Measurements from ENCODE around the gene GLIS1. TPM values are rescaled to one million over a fixed set of nuclear protein-coding genes. Genes with fewer than 3 reads are reported as not detected.
A peak's percentile ranks its signal among the peaks of the same experiment; 100 is the strongest.
"Not testable (repeated sequence)": the region's sequence is repeated elsewhere in the genome, so short reads cannot be mapped to it uniquely, and the experiment has no call there.

The GLIS1 gene
- total RNA-seq, 1 donor from 2014 or later: 0.69 TPM

DNA sequence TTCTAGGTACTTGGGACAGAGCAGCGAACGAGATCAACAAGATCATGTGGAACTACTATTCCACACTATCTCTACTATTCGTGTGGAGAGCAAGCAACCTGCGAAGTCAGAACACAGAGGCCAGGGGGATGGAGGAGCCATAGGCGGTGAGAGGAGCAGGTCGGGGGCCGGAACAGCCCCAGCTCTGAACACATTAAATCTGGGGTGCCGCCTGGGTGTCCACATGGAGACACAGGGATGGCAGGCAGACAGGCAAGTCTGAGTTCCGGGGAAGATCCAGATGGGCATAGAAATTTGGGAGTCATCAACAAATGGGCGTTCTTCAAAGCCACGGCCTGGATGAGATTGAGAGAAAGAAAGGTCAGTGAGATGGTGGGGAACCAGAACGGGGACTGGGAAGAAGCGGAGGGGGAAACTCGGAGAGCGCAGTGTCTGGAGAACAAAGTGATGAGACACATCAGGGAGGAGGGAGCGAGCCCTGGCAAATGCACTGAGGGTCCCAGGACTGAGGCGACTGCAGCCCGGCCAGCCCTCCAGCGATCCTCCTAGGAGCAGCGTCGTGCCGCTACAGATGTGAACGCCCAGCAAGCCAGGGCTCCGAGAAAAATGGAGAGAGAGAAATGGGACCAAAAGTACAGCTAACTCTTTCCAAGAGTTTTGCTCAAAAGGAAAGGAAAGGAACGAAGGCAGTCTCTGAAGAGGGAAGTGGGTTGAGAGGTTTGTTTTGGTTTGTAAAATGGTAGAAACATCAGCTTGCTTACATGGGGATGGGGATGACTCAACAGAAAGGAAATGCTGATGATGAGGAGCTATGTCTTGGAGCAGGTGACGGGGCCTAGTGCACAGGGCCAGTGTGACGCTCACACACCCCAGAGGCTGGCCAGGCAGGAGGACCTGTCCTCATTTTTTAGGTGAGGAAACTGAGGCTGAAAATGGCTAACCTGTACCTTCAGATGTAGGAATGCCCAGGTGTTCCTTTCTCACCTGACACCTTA, 84.5 kb downstream of the GLIS1 start:
- no peak for DNase-seq

DNA sequence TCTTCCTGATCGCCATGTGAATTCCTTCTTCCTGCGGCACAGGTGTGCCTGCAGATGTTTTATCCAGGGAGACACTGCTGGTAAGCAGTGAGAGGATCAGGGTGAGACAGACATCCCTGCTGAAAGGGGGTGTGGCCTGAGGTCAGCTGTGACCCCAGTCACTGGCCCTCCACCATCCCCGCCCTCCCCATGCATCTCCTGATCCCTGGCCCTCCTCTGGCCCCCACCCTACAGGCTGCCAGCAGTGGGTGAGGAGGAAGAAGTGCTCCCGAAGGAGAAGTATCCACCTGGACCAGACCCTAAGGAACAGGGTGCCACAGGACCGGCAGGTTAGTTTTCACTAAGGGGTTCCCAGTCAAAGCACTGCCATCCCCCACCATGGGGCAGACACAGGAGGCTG, 85.3 kb downstream of the GLIS1 start:
- DNase-seq: no peak

DNA sequence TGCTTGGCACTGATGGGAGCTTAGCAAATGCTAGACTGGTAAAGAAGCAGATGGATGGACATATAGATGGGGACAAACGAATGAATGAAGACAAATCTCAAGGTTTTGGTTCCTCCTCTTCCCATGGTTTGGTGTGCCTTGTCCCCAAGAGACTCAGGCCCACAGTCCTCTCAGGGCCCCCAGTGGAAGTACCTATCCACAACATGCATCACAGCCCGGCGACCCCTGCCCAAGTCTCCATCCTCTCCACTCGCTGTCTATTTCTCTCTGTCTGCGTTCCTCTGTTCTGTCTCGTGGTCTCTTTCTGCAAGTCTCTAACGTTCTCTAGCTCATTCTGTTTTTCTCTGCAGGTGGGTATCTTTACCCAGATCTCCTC, 85.8 kb downstream of the GLIS1 start:
- DNase-seq: no peak

DNA sequence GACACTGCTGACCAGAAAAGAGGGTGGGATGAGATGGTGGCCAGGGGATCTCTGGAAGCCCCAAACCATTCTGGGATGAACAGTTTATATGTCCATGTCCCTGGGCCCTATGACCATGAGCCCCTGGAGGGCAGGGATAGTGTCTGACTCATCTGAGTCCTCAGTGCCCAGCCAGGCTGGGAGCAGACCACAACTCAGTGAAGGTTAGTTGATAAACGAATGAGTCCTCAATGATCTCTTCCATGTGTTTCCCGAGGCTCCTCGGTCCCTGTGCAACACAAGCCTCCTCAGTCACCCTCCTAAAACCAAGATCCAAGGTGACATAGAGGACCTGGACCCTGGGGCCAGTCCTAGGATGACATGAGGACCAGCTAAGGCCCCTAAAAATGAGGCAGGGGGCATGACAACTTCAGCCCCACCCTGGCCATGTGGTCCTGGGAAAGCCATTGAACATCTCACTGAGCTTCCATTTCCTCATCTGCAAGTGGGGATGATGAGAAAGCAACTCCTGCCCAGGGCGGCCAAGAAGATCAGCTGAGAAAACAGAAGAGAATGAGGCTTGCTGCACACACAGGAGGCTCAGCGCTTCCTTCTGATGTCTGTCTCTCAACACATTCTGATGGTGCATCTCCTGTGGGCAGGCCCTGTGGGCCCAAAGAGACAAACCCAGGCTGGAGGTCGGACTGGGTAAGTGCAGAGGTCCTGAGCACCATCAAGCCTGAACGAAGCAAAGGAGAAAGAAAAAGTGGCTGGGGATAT, 86.3 kb downstream of the GLIS1 start:
- no peak for DNase-seq

DNA sequence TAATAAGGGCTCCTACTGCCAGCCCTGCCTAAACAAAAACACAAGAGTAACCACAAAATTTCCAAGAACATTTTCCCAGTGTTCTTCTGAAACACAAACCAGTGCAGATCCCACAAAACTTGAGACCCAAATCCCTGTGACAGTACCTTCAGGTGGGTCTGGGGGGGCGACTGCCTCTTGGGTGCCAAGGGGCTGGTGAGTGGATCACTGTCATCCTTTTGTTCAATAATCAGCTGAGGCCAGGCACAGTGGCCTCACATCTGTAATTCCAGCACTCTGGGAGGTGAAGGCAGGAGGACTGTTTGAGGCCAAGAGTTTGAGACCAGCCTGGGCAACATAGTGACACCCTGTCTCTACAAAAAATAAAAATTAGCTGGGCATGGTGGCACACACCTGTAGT, 87.6 kb downstream of the GLIS1 start:
- no peak for DNase-seq

DNA sequence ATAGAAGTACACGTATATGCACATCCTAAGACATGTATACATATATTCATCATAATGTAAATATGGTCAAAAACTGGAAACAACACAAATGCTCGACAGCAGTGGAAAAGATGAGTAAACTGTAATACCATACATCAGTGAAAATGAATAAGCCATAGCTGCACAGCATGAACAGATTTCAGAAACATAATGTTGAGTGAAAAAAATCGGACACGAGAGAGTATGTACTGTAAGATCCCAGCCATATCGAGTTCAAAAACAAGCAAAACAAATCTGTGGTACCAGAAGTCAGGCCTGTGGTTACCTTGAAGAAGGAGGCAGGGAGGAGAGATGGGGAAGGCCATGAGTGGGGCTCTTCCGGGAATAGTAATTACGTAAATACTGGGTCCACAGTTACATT, 90.4 kb downstream of the GLIS1 start:
- no peak for DNase-seq

DNA sequence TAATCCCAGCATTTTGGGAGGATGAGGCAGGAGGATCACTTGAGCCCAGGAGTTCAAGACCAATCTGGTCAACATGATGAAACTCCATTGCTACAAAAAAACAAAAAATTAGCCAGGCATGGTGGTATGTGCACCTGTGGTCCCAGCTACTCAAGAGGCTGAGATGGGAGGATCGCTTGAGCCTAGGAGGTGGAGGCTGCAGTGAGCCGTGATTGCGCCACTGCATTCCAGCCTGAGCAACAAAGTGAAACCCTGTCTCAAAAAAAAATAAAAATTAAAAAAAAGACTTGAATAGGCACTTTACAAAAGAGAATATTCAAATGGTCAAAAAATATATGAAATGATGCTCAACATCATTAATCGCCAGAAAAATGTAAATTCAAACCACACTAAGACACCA, 91.0 kb downstream of the GLIS1 start:
- DNase-seq: not testable (repeated sequence)

DNA sequence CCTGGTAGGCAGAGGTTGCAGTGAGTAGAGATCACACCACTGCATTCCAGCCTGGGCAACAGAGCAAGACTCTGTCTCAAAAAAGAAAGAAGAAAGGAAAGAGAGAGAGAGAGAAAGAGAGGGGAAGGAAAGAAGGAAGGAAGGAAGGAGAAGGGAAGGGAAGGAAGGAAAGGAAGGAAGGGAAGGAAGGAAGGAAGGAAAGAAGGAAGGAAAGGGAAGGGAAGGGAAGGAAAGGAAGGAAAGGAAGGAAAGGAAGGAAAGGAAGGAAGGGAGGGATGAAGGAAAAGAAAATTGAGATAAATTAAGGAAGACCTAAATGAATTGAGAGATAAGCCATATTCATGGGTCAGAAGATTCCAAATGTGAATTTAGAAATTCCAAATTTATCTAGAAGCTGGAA, 92.2 kb downstream of the GLIS1 start:
- DNase-seq: no peak

DNA sequence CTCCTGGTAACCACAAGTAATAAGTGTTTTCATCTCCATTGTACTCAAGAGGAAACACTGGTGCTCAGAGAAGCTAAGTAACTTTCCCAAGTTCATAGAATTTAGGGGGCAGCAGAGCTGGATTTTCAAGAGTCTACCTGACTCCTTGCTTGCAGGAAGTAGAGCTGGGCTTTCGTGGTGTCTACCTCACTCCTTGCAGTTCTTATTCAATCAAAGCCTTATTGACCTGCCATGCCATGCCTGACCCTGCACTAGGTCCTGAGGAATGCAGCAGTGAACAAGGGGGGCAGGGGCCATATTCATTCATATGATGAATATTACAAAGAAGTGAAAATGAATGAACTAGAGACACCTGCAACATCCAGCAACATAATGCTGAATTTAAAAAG, 93.3 kb downstream of the GLIS1 start:
- no peak for DNase-seq

DNA sequence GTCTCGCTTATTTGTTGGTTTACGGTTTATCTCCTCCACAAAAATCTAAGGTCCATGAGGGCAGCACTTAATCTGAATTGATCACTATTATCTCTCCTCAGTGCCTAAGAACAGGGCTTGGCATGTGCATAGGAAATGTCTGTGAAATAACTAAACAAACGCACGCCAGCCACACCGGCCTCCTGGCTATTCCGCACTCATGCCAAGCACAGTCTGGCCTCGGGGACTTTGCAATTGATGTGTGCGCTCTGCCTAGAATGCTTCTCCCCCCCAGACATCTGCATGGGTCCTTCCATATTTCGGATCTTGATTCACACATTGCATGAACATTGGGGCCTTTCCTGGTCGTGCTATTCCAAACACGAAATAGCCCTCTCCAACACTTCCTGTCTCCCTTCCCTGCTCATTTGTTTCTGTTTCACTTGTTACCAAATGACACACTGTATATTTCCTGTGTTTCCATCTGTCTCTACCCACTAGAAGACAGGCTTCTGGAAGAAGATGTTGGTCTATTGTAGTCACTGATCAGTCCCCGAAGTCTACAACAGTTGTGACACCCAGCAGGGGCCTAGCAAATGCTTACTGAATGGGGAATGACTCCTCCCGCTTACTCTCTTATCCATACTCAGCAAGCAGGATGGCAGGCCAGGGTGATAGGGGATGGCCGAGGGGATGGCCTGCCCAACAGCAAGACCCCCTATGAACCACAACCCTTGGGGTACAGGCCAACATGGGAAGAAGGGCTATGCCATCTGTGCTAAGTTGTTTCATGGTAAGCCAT, 93.9 kb downstream of the GLIS1 start:
- peak; percentile 21 for DNase-seq

DNA sequence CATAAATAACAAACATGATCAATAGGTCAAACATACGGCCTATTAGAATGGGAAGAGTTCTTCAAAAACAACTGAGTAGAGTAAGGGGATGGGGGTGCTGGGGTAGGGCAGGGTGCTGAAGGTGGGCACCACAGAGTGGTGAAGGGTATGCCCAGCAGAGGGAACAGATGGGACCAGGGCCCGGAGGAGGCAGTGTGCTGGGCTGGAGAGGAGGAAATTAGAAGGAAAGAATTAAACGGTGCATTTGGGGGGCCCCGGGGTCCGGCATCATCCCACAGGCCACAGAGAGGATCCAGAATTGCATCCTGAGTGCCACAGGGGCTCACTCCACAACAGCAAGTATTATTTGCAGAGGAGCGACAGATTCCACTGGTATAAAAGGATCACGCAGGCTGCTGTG, 94.5 kb downstream of the GLIS1 start:
- no peak for DNase-seq

DNA sequence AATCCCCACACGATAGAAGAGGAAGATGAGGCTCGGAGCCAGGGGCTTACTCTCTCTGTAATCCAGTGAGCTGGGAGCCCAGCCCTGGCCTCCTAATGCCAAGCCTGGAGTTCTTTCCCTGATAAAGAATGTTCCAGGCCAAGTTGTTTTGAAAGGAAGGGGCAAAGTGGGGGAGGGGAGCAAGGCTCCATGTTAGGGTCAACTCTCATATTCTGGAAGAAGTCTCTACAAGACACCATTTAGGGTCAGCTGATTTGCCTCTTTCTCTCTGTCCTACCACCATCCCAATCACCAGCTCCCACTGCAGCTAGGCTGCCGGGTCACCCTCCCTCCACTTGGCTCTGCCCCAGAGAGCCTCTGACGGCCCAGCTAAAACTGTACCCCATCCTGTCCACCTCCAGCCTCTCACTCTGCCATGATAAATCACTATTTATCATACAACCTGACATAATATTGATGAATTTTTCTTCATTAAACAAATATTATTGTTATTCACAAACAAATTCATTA, 95.0 kb downstream of the GLIS1 start:
- DNase-seq: no peak

DNA sequence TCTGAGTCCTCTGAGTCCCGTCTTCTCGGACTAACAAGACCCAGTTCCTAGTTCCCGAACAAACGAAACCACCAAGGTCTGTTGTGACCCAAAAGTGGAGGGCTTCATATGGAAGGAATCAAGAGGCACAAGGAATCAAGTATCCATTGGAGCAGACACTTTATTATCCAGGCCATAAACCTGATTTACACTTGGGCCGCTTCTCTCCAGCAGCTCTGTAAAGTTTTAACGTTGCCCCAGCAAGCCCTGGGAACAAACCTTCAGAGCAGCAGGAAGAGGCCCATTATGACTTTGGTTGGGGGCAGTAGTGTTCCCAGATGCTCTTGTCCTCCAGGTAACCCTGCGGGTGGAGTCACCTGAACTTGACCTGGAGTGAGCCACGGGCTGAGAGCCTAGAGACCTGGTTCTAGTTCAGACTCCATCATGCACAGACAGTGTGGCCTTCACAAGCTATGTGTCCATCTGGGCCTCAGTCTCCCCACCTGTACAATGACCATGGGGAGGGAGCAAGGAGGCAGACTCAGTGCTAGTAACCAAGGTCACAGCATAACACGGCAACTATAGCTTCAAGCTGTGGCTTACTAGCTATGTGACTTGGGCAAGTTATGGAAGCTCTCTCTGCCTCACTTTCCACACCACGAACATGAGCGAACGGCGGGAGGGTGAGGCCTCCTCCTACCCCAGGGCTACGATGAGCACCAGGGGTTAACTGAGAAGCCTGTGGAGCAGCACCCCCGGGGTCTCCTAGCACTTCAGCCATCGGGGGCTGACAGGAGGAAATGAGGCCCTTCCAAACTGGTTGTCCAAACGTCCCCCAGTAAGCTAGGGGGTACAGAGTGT, 95.7 kb downstream of the GLIS1 start:
- DNase-seq: no peak

DNA sequence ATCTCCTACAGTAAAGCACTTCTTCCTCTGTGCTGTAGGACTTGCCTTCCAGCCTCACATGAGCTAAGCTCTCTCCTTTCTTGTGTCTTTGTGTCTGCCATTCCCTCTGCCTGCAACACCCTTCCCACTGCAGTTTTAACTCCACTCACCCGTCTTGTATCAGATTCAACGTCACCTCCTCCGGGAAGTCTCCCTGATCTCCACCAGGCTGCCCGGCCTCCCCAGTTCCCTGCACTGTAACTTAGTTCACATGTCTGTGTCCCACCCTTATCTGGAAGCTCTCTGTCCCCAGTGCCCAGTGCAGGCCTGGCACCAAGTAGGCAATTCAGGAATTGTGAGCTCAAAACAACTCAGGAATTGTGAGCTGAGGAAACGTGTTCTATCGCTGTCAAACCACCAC, 96.4 kb downstream of the GLIS1 start:
- no peak for DNase-seq

DNA sequence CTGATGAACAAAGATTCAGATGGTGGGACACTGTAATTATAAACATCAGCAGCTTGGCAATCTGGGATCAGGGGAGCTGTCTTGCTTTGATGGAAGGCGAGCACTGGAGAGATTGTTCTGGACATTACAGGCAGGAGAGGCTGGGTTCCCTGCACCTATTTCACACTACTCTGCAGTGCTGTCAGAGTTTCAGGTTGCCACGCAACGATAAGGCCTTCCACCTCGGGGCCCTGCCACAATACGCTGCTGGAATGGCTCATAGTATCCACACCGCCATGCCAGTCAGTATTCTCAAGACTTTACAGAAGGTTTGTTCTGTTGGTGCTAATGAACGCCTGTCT, 96.8 kb downstream of the GLIS1 start:
- no peak for DNase-seq

DNA sequence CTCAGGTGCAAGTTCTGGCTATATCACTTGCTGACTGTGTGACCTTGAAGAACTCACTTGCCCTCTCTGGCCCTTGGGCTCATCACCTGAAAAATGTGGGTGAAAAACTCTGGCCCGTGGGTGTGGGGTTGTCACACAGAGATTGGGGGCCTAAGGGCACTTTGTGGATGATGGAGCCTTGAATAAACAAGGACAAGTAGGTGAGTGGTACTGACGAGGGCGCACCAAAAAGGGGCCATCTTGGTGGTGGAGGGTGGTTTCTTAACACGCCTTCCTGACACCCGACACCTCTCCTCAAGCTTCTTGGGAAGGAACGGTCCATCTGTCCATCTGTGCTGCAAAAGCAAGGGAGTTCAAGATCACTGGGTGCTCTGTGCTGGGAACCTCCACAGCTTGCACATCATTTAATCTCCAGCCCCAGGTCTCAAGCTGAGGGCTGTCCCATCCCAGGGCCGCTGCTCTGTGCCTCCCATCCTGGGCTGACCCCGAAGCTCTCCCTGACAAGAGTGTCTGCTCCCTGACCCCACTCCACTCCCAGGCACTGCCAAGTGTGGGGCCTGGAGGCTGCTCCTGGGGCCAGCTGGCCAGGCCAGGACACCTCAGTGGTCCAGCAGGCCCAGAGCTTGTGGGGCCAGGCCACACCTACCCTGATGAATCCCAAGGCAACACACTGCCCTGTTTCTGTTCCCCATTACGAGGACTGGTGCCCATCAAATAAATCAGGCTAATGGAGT, 97.3 kb downstream of the GLIS1 start:
- no peak for DNase-seq

DNA sequence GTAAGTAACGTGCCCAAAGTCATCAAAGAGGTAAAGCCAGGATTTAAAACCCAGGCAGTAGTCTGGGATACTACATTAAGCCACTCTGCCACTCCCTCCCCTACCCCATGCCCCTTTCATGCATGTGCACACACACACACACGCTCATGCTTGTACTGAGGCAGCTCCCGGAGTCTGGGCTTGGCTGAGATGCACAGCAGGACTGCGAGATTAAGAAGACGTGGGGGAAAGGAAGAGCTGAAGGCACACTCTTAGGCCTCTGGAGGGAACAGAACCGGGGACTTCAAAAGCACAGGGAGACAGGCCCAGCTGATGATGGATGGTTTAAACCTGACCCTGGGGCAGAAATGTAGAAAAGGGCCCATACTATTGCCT, 98.3 kb downstream of the GLIS1 start:
- DNase-seq: no peak

DNA sequence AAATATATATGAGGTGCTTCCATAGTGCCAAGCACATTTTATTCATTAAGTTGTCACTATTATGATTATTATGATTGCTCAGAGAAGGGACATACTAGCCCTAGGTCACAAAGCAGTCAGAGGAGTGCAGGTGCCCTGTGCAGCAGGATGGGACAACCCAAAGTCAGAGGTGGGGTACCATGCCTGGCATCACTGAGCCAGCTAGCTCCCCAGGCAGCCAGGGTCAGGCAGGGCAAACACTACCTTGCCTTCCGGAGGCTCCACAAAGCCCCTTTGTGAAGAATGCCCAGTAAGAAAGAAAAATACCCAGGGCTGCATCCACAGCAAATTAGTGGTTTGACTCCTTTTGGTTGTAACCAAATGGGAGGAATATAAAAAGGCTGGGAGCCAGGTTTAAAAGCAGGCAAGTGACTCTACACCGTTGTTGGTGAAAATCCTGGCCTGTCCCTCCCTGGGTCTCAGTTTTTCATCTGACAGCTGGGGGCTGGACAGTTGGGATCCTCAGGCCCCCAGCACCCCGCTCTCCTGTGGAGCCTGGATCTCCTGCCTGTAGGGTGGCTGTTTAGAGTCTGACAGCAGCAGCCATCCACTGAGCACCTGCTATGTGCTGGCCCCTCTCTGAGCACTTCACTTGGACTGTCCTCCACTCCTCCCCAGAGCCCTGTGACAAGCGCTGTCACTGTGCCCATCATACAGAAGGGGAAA, 98.8 kb downstream of the GLIS1 start:
- no peak for DNase-seq

DNA sequence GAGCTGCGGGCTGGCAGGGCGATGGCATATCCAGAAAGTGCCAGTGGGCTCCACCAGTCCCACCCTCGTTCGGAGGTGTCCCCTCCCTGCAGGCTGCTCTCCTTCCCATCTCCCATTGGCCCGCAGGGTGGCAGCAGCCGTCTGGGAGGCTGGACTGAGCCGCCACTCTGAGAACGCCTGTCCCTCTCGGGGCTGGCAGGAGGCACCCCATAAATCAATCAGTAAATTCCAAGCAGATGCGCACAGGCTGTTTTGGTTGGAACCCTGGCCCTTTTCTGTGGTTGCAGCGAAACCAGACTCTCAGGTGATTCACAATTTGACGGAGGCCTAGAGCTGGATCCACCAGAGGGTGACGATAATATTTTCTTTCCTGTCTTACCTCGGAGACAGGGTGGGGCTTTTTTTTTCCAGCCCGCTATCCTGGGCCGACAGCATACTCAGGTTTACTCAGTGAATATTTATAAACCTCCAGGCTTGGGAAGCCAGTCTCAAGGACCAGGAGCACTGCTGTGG, 99.7 kb downstream of the GLIS1 start:
- no peak for DNase-seq

DNA sequence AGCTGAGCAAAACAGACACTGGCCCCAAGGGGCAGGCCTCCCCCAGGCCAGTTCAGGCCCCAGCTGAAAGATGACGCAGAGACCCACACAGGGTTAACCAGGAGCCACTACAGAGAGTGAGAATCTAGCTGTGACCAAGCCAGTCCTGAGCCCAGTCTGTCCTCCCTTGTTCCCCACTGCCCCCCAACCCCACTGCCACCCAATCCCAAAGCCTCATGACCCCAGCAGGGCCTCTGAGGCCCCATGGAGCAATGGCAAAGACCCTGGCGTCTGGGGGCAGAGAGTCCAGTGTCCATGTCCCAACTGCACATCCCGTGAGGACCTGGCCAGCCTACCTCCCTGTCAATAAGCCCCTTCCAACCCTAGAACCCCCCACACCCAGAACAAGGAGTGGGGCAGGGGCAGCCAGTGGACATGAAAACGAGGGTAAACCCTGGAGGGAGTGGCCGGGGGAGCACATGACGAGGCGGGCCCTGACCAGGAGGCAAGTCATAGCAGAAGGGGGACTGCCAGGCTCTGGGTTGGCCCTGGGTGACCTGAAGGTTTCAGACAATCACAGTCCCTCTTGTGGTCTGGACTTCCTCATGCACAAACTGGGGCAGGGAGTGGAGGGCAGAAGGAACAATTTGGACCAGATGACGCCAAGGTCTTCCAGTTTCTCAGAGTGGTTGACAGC, 100.5 kb downstream of the GLIS1 start:
- DNase-seq: no peak
